Esophagus squamous epithelium (tissue), 5 donors: Measurements from ENCODE around the gene CBR3. TPM values are rescaled to one million over a fixed set of nuclear protein-coding genes. Genes with fewer than 3 reads are reported as not detected.

Experiments used
- DNase-seq: peaks from one replicate; lab custom pipeline; 2025; lab: John Stamatoyannopoulos, UW
- H3K27ac ChIP-seq, 4 donors: fragments of 200-600 bp; sonication (generic); one replicate each; pipeline ENCODE4 v1.5.1; 2016 to 2019; ENCODE audit warnings: mild to moderate bottlenecking in 1 of 4
- H3K27me3 ChIP-seq, 4 donors: fragments of 200-600 bp; sonication (generic); 1 replicate in 3 of 4; 2 replicates in 1 of 4; pipeline versions ENCODE4 v1.5.1 to v1.6.0; 2017 to 2021; ENCODE audit warnings: antibody characterized with exemption in 1 of 4
- H3K36me3 ChIP-seq, 3 donors: fragments of 200-600 bp; sonication (generic); one replicate each; pipeline ENCODE4 v1.5.1; 2016 to 2019
- H3K4me1 ChIP-seq, 3 donors: fragments of 200-600 bp; sonication (generic); one replicate each; pipeline ENCODE4 v1.5.1; 2017 to 2019
- H3K4me3 ChIP-seq, 4 donors: fragments of 200-600 bp; sonication (generic); 1 replicate in 3 of 4; 2 replicates in 1 of 4; pipeline ENCODE4 v1.5.1; 2016 to 2019; ENCODE audit warnings: mild to moderate bottlenecking in 2 of 4, moderate library complexity in 1 of 4
- H3K9me3 ChIP-seq, 3 donors: fragments of 200-600 bp; sonication (generic); one replicate each; pipeline ENCODE4 v1.5.1; 2016 to 2019
- CTCF ChIP-seq, 6 experiments: fragments of 450-650 bp in 4 of 6; fragments of 200-600 bp in 2 of 6; sonication (generic) in 2 of 6; IDR thresholded peaks; one replicate each; pipeline ENCODE4 v1.5.1; 2016 to 2019; ENCODE audit warnings: antibody characterized with exemption in 6 of 6, mild to moderate bottlenecking in 4 of 6, moderate library complexity in 4 of 6
- POLR2A ChIP-seq, 4 donors: fragments of 450-650 bp; IDR thresholded peaks; one replicate each; pipeline ENCODE4 v1.6.1; 2017; ENCODE audit warnings: antibody characterized with exemption in 4 of 4, mild to moderate bottlenecking in 4 of 4, moderate library complexity in 3 of 4
- WGBS, 2 donors: methylation state at CpG; one replicate each; pipeline ENCODE4 v1.1.5; 2018; 5-methylcytosine and 5-hydroxymethylcytosine counted together
- intact Hi-C: fragments of 100-400 bp; cut with DNase I; formaldehyde crosslinking; loops from one replicate; pipeline ENCODE4 v1.15.0; 2022
- total RNA-seq, 4 donors: library from RNA; depleted of rRNA; stranded (reverse); fragments of >200 nt; gene quantifications; one replicate each; pipeline ENCODE4 v1.1.0, GENCODE V29; 2016
- donor health status: DM: yes; HTN: yes; CAD: no.

CBR3 gene
- total RNA-seq, 4 donors from 2014 or later, result 67.3 to 158 (median 122) TPM

DNA sequence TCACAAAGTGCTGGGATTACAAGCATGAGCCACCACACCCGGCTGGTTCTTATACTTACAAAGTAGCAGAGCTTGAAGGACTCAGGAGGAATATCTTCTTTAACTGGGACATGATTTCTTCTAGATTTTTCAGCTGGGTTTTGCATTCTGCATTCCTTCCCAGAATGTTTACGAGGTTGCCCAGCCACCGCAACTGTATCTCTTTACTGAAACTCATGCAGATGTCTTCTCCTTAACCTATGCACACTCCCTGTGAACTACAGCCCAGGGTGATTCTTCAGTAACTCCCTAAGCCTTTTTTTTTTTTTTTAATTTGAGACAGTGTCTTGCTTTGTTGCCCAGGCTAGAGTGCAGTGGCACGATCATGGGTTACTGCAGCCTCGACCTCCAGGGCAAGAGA is 13.0 kb downstream of the CBR3 start:
- no peaks in the 10 kb centered on the region for H3K9me3 ChIP-seq
- H3K4me1 ChIP-seq, result peaks cover 6 to 31% (median 14%) of the 10 kb centered on the region in 3 donors
- no peaks in the 10 kb centered on the region for H3K27me3 ChIP-seq
- no peak overlapping the region for H3K27ac ChIP-seq
- no peak for DNase-seq
- 81 to 85% methylated on average over 4 to 5 of the region's 5 CpGs for WGBS, 2 donors
- no peak overlapping the region for H3K4me3 ChIP-seq
- intact Hi-C loops, result loop anchor here (10.0 kb wide), 1 partner anchor 177 kb away; the partner anchor contains the start of gene MORC3
- TF ChIP-seq CTCF (IDR thresholded peaks at IDR 0.05) (no peak), POLR2A (IDR thresholded peaks at IDR 0.05) (no peak)
- peaks cover 0 to 37% (median under 1%) of the 10 kb centered on the region in 3 donors for H3K36me3 ChIP-seq

- peaks cover 6 to 37% (median 14%) of the 10 kb centered on the region in 3 donors for H3K4me1 ChIP-seq
- TF ChIP-seq CTCF (IDR thresholded peaks at IDR 0.05) (no peak), POLR2A (IDR thresholded peaks at IDR 0.05) (no peak)
- WGBS, 2 donors, result 83 to 89% methylated on average over 2 to 3 of the region's 3 CpGs
- intact Hi-C loops, result loop anchor here (10.0 kb wide), 1 partner anchor 176 kb away; the partner anchor contains the start of gene MORC3
- no peak overlapping the region for H3K4me3 ChIP-seq
- peaks cover 0 to 27% (median 0%) of the 10 kb centered on the region in 3 donors for H3K36me3 ChIP-seq
- DNase-seq, result no peak
- H3K9me3 ChIP-seq, result no peaks in the 10 kb centered on the region
- no peaks in the 10 kb centered on the region for H3K27me3 ChIP-seq
- no peak overlapping the region for H3K27ac ChIP-seq
Observed at GRCh38 chr21:36148886-36149285, 14.0 kb downstream of the CBR3 start.

GRCh38 chr21:36149788-36150711 is 15.2 kb downstream of the CBR3 start:
- H3K27ac ChIP-seq, result peak overlapping the region; percentile 12 to 77 (median 66)
- no peaks in the 10 kb centered on the region for H3K9me3 ChIP-seq
- WGBS, 2 donors, result 40 to 46% methylated on average over 6 of the region's 7 CpGs
- intact Hi-C loops, result loop anchor here (10.0 kb wide), 2 partner anchors 55 to 175 kb away; partner anchors contain the start of gene MORC3
- TF ChIP-seq CTCF (IDR thresholded peaks at IDR 0.05) (peak in 1 of 6 experiments; percentile 6), POLR2A (IDR thresholded peaks at IDR 0.05) (no peak)
- H3K4me3 ChIP-seq, result no peak overlapping the region
- peaks cover 6 to 45% (median 16%) of the 10 kb centered on the region in 3 donors for H3K4me1 ChIP-seq
- H3K27me3 ChIP-seq, result no peaks in the 10 kb centered on the region
- DNase-seq, result no peak
- peaks cover 0 to 21% (median 0%) of the 10 kb centered on the region in 3 donors for H3K36me3 ChIP-seq

GRCh38 chr21:36155603-36156338 is 20.9 kb downstream of the CBR3 start:
- H3K4me1 ChIP-seq, result peaks cover under 1 to 49% (median 15%) of the 10 kb centered on the region in 3 donors
- no peak for TF ChIP-seq CTCF (IDR thresholded peaks at IDR 0.05)
- peak in 3 of 4 donors; percentile 91 to 96 (median 93) for TF ChIP-seq POLR2A (IDR thresholded peaks at IDR 0.05)
- H3K27ac ChIP-seq, result peak overlapping the region; percentile 85 to 95 (median 92)
- intact Hi-C loops, result loop anchor here (10.0 kb wide), 1 partner anchor 49 kb away; no protein-coding TSS in a partner anchor
- no peaks in the 10 kb centered on the region for H3K9me3 ChIP-seq
- peak; percentile 50 for DNase-seq
- 48% methylated on average over 9 of the region's 53 CpGs; no CpG with 5 or more reads in 1 of the 2 donors for WGBS, 2 donors
- H3K4me3 ChIP-seq, result peak overlapping the region; percentile 60 to 97 (median 74)
- H3K27me3 ChIP-seq, result no peaks in the 10 kb centered on the region
- peaks cover 0 to 4% (median 0%) of the 10 kb centered on the region in 3 donors for H3K36me3 ChIP-seq
